Measurements from ENCODE around the gene WFDC2. TPM values are rescaled to one million over a fixed set of nuclear protein-coding genes. Genes with fewer than 3 reads are reported as not detected.

Gene WFDC2
- total and polyA plus RNA-seq, 2 of the 13 experiments (the other 11 are each of a cell fraction or from before 2014, with no cell fraction given) = 0.33 TPM; not detected in 1

DNA sequence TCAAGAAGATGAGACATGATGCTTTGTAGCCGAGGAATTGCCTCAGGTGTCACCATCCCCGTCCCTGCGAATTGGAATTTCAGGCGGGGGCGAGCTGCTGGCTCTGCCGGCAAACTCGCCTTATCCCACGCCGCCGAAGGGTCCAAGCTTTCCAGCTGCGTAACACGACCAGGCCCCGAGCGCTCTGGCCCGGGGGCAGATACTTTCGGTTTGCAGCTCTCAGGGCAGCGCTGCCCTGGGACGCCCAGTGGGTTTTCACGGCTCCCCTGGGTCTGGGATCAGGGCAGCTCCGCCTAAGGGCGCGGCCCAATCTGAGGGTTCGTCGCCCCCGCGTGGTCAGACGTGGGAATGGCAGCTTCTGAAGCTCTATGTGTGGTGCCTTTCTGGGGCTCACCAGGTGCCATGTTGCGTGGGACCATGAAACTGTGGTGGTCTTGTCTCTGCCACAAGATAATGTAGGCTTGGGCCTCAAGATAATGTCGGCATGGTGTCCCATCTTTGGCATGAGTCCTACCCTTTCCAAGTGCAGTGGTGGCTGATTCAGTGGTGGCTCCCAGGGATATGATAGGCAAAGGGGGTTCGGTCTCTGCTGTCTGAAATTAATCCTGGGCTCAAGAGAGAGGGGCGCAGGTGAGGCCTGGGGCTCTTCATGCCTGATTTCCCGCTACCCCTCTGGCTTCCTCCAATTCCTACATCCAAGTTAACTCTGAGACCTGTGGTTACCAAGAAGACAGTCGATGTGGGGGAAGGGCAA lies 32.6 kb upstream of the WFDC2 start (continued):
- TF ChIP-seq, protein P1, sequence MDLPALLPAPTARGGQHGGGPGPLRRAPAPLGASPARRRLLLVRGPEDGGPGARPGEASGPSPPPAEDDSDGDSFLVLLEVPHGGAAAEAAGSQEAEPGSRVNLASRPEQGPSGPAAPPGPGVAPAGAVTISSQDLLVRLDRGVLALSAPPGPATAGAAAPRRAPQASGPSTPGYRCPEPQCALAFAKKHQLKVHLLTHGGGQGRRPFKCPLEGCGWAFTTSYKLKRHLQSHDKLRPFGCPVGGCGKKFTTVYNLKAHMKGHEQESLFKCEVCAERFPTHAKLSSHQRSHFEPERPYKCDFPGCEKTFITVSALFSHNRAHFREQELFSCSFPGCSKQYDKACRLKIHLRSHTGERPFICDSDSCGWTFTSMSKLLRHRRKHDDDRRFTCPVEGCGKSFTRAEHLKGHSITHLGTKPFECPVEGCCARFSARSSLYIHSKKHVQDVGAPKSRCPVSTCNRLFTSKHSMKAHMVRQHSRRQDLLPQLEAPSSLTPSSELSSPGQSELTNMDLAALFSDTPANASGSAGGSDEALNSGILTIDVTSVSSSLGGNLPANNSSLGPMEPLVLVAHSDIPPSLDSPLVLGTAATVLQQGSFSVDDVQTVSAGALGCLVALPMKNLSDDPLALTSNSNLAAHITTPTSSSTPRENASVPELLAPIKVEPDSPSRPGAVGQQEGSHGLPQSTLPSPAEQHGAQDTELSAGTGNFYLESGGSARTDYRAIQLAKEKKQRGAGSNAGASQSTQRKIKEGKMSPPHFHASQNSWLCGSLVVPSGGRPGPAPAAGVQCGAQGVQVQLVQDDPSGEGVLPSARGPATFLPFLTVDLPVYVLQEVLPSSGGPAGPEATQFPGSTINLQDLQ (CRISPR knock-in tag; IDR thresholded peaks at IDR 0.05) = 0 out of 2 replicates have a peak, but pooled peaks have one; percentile 39
- TF ChIP-seq, protein P2, sequence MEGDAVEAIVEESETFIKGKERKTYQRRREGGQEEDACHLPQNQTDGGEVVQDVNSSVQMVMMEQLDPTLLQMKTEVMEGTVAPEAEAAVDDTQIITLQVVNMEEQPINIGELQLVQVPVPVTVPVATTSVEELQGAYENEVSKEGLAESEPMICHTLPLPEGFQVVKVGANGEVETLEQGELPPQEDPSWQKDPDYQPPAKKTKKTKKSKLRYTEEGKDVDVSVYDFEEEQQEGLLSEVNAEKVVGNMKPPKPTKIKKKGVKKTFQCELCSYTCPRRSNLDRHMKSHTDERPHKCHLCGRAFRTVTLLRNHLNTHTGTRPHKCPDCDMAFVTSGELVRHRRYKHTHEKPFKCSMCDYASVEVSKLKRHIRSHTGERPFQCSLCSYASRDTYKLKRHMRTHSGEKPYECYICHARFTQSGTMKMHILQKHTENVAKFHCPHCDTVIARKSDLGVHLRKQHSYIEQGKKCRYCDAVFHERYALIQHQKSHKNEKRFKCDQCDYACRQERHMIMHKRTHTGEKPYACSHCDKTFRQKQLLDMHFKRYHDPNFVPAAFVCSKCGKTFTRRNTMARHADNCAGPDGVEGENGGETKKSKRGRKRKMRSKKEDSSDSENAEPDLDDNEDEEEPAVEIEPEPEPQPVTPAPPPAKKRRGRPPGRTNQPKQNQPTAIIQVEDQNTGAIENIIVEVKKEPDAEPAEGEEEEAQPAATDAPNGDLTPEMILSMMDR (CRISPR knock-in tag; IDR thresholded peaks at IDR 0.05) = peak; percentile 100
- TF ChIP-seq CBX2 (IDR thresholded peaks at IDR 0.05; ENCODE audit: low read depth, low read length) (no peak), CBX2 (CRISPR knock-in tag; IDR thresholded peaks at IDR 0.05; ENCODE audit: low read depth) (no peak), ZNF34 (CRISPR knock-in tag; IDR thresholded peaks at IDR 0.05; ENCODE audit: borderline replicate concordance) (0 out of 2 replicates have a peak, but pooled peaks have one; percentile 79), FOXO1 (CRISPR knock-in tag; IDR thresholded peaks at IDR 0.05) (peak; percentile 80), ZNF792 (CRISPR knock-in tag; IDR thresholded peaks at IDR 0.05) (0 out of 2 replicates have a peak, but pooled peaks have one; percentile 43), SMARCC2 (IDR thresholded peaks at IDR 0.05) (0 out of 2 replicates have a peak, but pooled peaks have one; percentile 5), ZNF607 (CRISPR knock-in tag; IDR thresholded peaks at IDR 0.05; ENCODE audit: borderline replicate concordance) (peak; percentile 86; the same call in 1 of the 2 replicates), ZBTB7B (CRISPR knock-in tag; IDR thresholded peaks at IDR 0.05) (peak; percentile 88), SRF (IDR thresholded peaks at IDR 0.05; ENCODE audit: low read depth, low read length) (no peak), ZNF841 (CRISPR knock-in tag; IDR thresholded peaks at IDR 0.05; ENCODE audit: borderline replicate concordance) (no peak), HHEX (CRISPR knock-in tag; IDR thresholded peaks at IDR 0.05) (no peak), PCBP1 (IDR thresholded peaks at IDR 0.05; ENCODE audit: borderline replicate concordance, low read depth, low read length) (0 out of 2 replicates have a peak, but pooled peaks have one; percentile 42), PHF20 (CRISPR knock-in tag; IDR thresholded peaks at IDR 0.05) (no peak), SMAD1 (CRISPR knock-in tag; IDR thresholded peaks at IDR 0.05; ENCODE audit: borderline replicate concordance, low read depth) (peak; percentile 85; the same call in 1 of the 2 replicates), ZNF496 (CRISPR knock-in tag; IDR thresholded peaks at IDR 0.05; ENCODE audit: insufficient replicate concordance) (no peak), NR0B2 (CRISPR knock-in tag; IDR thresholded peaks at IDR 0.05) (peak; percentile 85; the same call in 1 of the 2 replicates), EHMT2 (IDR thresholded peaks at IDR 0.05; ENCODE audit: borderline replicate concordance, low read depth, low read length) (no peak), ZNF768 (CRISPR knock-in tag; IDR thresholded peaks at IDR 0.05) (peak; percentile 84; the same call in 1 of the 2 replicates), ZNF230 (CRISPR knock-in tag; IDR thresholded peaks at IDR 0.05) (peak; percentile 97), MLLT10 (CRISPR knock-in tag; IDR thresholded peaks at IDR 0.05) (no peak), ZNF709 (CRISPR knock-in tag; IDR thresholded peaks at IDR 0.05) (no peak), MAF1 (CRISPR knock-in tag; IDR thresholded peaks at IDR 0.05; ENCODE audit: borderline replicate concordance) (no peak)
- TF ChIP-seq, protein P3, sequence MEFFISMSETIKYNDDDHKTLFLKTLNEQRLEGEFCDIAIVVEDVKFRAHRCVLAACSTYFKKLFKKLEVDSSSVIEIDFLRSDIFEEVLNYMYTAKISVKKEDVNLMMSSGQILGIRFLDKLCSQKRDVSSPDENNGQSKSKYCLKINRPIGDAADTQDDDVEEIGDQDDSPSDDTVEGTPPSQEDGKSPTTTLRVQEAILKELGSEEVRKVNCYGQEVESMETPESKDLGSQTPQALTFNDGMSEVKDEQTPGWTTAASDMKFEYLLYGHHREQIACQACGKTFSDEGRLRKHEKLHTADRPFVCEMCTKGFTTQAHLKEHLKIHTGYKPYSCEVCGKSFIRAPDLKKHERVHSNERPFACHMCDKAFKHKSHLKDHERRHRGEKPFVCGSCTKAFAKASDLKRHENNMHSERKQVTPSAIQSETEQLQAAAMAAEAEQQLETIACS (CRISPR knock-in tag; IDR thresholded peaks at IDR 0.05) = no peak

Data from HepG2 (cell line).